DOHH2 (cell line): ENCODE measurements around the gene GREB1L.

ENCODE experiments used
- CTCF ChIP-seq: fragments of 200-600 bp; sonication (generic); IDR thresholded peaks from one replicate; pipeline ENCODE4 v1.5.1; 2014; ENCODE audit warnings: antibody characterized with exemption, mild to moderate bottlenecking, low read depth, low read length; ENCODE audit not compliant: poor library complexity, severe bottlenecking
- EZH2phosphoT487 ChIP-seq: fragments of 200-600 bp; sonication (generic); IDR thresholded peaks from 2 replicates; pipeline ENCODE4 v1.6.1; 2017; ENCODE audit warnings: borderline replicate concordance, mild to moderate bottlenecking, antibody characterized with exemption, low read length, moderate library complexity, mixed read lengths

GRCh38 chr18:21321711-21322110, 79.7 kb downstream of the GREB1L start:
- no peak for TF ChIP-seq CTCF
- TF ChIP-seq EZH2phosphoT487: no peak
